Activated CD8-positive, alpha-beta T cell treated with anti-CD3 and anti-CD28 coated beads, Interleukin-2, amount 10 ng/mL, durations not matched to agents 7 days and 5 days (primary cell): ENCODE measurements around the gene ZNF134. TPM values are rescaled to one million over a fixed set of nuclear protein-coding genes. Genes with fewer than 3 reads are reported as not detected.

Experiments used
- ATAC-seq: fragments of 150-1000 bp; cut with Tn5 transposase; one replicate; pipeline ENCODE4 v1.10.0; 2021; ENCODE audit warnings: moderate library complexity
- CTCF ChIA-PET: fragments of 350-600 bp; sonication (Branson Sonifier 250); formaldehyde crosslinking; loops from one replicate; lab custom pipeline; 2021; ENCODE audit warnings: antibody characterized with exemption; lab: Charles Lee
- POLR2A ChIA-PET: fragments of 350-600 bp; sonication (Branson Sonifier 250); formaldehyde crosslinking; loops from one replicate; lab custom pipeline; 2021; ENCODE audit warnings: antibody characterized with exemption; lab: Charles Lee
- DNase-seq: peaks from one replicate; pipeline ENCODE4 v3.0.0-alpha.2; 2020
- H3K27ac Mint-ChIP-seq: one replicate; pipeline ENCODE4 v1.8.0; 2021; ENCODE audit warnings: mild to moderate bottlenecking, mixed read lengths
- H3K27me3 Mint-ChIP-seq: one replicate; pipeline ENCODE4 v1.8.0; 2021; ENCODE audit warnings: low read depth, mixed read lengths
- H3K36me3 Mint-ChIP-seq: one replicate; pipeline ENCODE4 v1.8.0; 2021; ENCODE audit warnings: low read depth, mixed read lengths
- H3K4me1 Mint-ChIP-seq: one replicate; pipeline ENCODE4 v1.8.0; 2021; ENCODE audit warnings: low read depth, mixed read lengths
- H3K4me3 Mint-ChIP-seq: one replicate; pipeline ENCODE4 v1.8.0; 2021; ENCODE audit warnings: mild to moderate bottlenecking, mixed read lengths
- H3K9me3 Mint-ChIP-seq: one replicate; pipeline ENCODE4 v1.8.0; 2022; ENCODE audit warnings: mixed read lengths; ENCODE audit not compliant: insufficient read depth
- total RNA-seq, 2 experiments: library from RNA; stranded (reverse); gene quantifications; one replicate each; pipeline ENCODE4 v1.2.3, GENCODE V29; 2021

The ZNF134 gene
- total RNA-seq, 2 experiments from 2014 or later = 17.1 to 17.8 TPM

- POLR2A ChIA-PET = no interaction called here
- H3K36me3 Mint-ChIP-seq = no peaks in the 10 kb centered on the region
Observed at GRCh38 chr19:57672466-57672865, 58.4 kb downstream of the ZNF134 start.

More at GRCh38 chr19:57672466-57672865, 58.4 kb downstream of the ZNF134 start:
- Mint-ChIP-seq H3K9me3 (peaks cover 11% of the 10 kb centered on the region), H3K27ac (no peak overlapping the region), H3K4me1 (no peaks in the 10 kb centered on the region), H3K27me3 (peaks cover 2% of the 10 kb centered on the region), H3K4me3 (no peak overlapping the region)
- DNase-seq = no peak
- CTCF ChIA-PET = no interaction called here
- ATAC-seq = no peak

Other genes starting within 250 kb of the ZNF134 start
- gene ZNF548, start 224.4 kb upstream of the ZNF134 start, total RNA-seq = 10 to 100 TPM; 27.4 to 28.0 TPM
- gene ZNF17, start 203.1 kb upstream of the ZNF134 start, total RNA-seq = 10 to 100 TPM; 11.6 to 12.2 TPM
- 10 to 100 TPM; 13.7 to 19.6 TPM for gene ZNF749, start 178.9 kb upstream of the ZNF134 start, total RNA-seq
- under 1 TPM; 0.16 TPM for gene VN1R1, start 157.1 kb upstream of the ZNF134 start, total RNA-seq
- 1 to 10 TPM; 7.6 to 9.1 TPM for gene ZNF772, start 136.7 kb upstream of the ZNF134 start, total RNA-seq
- 10 to 100 TPM; 10.0 to 10.9 TPM for gene ZNF419, start 126.5 kb upstream of the ZNF134 start, total RNA-seq
- 1 to 10 TPM; 8.3 to 8.4 TPM for gene ZNF773, start 114.3 kb upstream of the ZNF134 start, total RNA-seq
- gene ZNF549, start 86.9 kb upstream of the ZNF134 start, total RNA-seq = 1 to 10 TPM; 7.5 to 7.8 TPM
- gene ZNF550, start 54.4 kb upstream of the ZNF134 start, total RNA-seq = 10 to 100 TPM; 12.6 to 13.7 TPM
- gene ZNF416, start 35.3 kb upstream of the ZNF134 start, total RNA-seq = 1 to 10 TPM; 5.4 to 5.5 TPM
- 10 to 100 TPM; 12.1 to 12.4 TPM for gene ZIK1, start 30.1 kb upstream of the ZNF134 start, total RNA-seq
- gene ZNF530, start 14.4 kb upstream of the ZNF134 start, total RNA-seq = 10 to 100 TPM; 10.7 to 10.8 TPM
- gene ZNF211, start 18.9 kb downstream of the ZNF134 start, total RNA-seq = 10 to 100 TPM; 13.6 to 14.3 TPM
- gene ZSCAN4, start 54.7 kb downstream of the ZNF134 start, total RNA-seq = not detected
- 10 to 100 TPM; 13.0 to 14.3 TPM for gene ZNF551, start 67.7 kb downstream of the ZNF134 start, total RNA-seq
- 1 to 10 TPM; 3.0 to 3.1 TPM for gene ZNF154, start 95.0 kb downstream of the ZNF134 start, total RNA-seq
- gene ZNF671, start 113.4 kb downstream of the ZNF134 start, total RNA-seq = 10 to 100 TPM; 12.1 to 13.0 TPM
- gene ZNF776, start 132.6 kb downstream of the ZNF134 start, total RNA-seq = 10 to 100 TPM; 15.7 to 16.6 TPM
- 10 to 100 TPM; 21.3 to 25.3 TPM for gene ZNF586, start 155.4 kb downstream of the ZNF134 start, total RNA-seq
- gene ZNF552, start 200.7 kb downstream of the ZNF134 start, total RNA-seq = 1 to 10 TPM; 7.1 to 9.7 TPM
- gene ZNF587B, start 216.1 kb downstream of the ZNF134 start, total RNA-seq = 10 to 100 TPM; 18.7 to 22.2 TPM
- 10 to 100 TPM; 32.0 to 34.6 TPM for gene ZNF587, start 235.6 kb downstream of the ZNF134 start, total RNA-seq